SK-N-SH treated with all-trans-retinoic acid at 6 μM for 48 hours (cell line): ENCODE measurements around the gene NPFFR2.

Experiments used
- ATAC-seq: fragments of 200-7000 bp; cut with Tn5 transposase; 3 replicates; pipeline ENCODE4 v1.9.1; 2020; ENCODE audit warnings: mild to moderate bottlenecking, moderate library complexity
- ARNTL ChIP-seq: fragments of 450-650 bp; formaldehyde crosslinking; IDR thresholded peaks from 2 replicates; pipeline ENCODE4 v1.5.0; 2020; ENCODE audit warnings: low read depth, mild to moderate bottlenecking, moderate library complexity, borderline replicate concordance
- BACH2 ChIP-seq: fragments of 250-450 bp; sonication (Bioruptor Pico); IDR thresholded peaks from 2 replicates; pipeline ENCODE4 v1.9.0; 2021; ENCODE audit warnings: mild to moderate bottlenecking, borderline replicate concordance
- CSDC2 ChIP-seq: fragments of 250-450 bp; sonication (Bioruptor Pico); IDR thresholded peaks from 2 replicates; pipeline ENCODE4 v1.5.0; 2020; ENCODE audit warnings: mild to moderate bottlenecking, moderate library complexity
- CSRNP3 ChIP-seq: fragments of 250-450 bp; sonication (Bioruptor Pico); IDR thresholded peaks from 2 replicates; pipeline ENCODE4 v1.5.1; 2021; ENCODE audit warnings: mild to moderate bottlenecking, moderate library complexity
- ESRRG ChIP-seq: fragments of 250-450 bp; sonication (Bioruptor Pico); IDR thresholded peaks from 2 replicates; pipeline ENCODE4 v1.6.1; 2021; ENCODE audit warnings: mild to moderate bottlenecking
- GLIS3 ChIP-seq: fragments of 250-450 bp; sonication (Bioruptor Pico); IDR thresholded peaks from 2 replicates; pipeline ENCODE4 v1.5.0; 2020; ENCODE audit warnings: mild to moderate bottlenecking, moderate library complexity
- OSR1 ChIP-seq: fragments of 250-450 bp; sonication (Bioruptor Pico); IDR thresholded peaks from 2 replicates; pipeline ENCODE4 v1.8.0; 2022; ENCODE audit warnings: moderate library complexity, mild to moderate bottlenecking, inconsistent platforms
- POU6F1 ChIP-seq: fragments of 250-450 bp; sonication (Bioruptor Pico); IDR thresholded peaks from 2 replicates; pipeline ENCODE4 v1.8.0; 2021; ENCODE audit warnings: low read depth, mild to moderate bottlenecking, moderate library complexity, borderline replicate concordance
- PPARA ChIP-seq: fragments of 250-450 bp; sonication (Bioruptor Pico); IDR thresholded peaks from 2 replicates; pipeline ENCODE4 v1.5.0; 2020; ENCODE audit warnings: mild to moderate bottlenecking, borderline replicate concordance
- RARB ChIP-seq: fragments of 250-450 bp; sonication (Bioruptor Pico); IDR thresholded peaks from 2 replicates; pipeline ENCODE4 v1.8.0; 2021; ENCODE audit warnings: mild to moderate bottlenecking, moderate library complexity
- SNAI2 ChIP-seq: fragments of 250-450 bp; sonication (Bioruptor Pico); IDR thresholded peaks from 2 replicates; pipeline ENCODE4 v1.5.0; 2020; ENCODE audit warnings: mild to moderate bottlenecking, moderate library complexity
- TCF4 ChIP-seq: fragments of 250-450 bp; sonication (Bioruptor Pico); IDR thresholded peaks from 2 replicates; pipeline ENCODE4 v1.8.0; 2021; ENCODE audit warnings: mild to moderate bottlenecking, moderate library complexity, borderline replicate concordance
- TOX ChIP-seq: fragments of 250-450 bp; sonication (Bioruptor Pico); IDR thresholded peaks from 2 replicates; pipeline ENCODE4 v1.8.0; 2021; ENCODE audit warnings: mild to moderate bottlenecking, moderate library complexity, borderline replicate concordance
- TSHZ2 ChIP-seq: fragments of 250-450 bp; sonication (Bioruptor Pico); IDR thresholded peaks from 2 replicates; pipeline ENCODE4 v1.5.0; 2020; ENCODE audit warnings: mild to moderate bottlenecking, moderate library complexity
- ZC3H10 ChIP-seq: fragments of 250-450 bp; sonication (Bioruptor Pico); IDR thresholded peaks from 2 replicates; pipeline ENCODE4 v1.5.1; 2021; ENCODE audit warnings: mild to moderate bottlenecking, moderate library complexity
- ZFP3 ChIP-seq: fragments of 250-450 bp; sonication (Bioruptor Pico); IDR thresholded peaks from 2 replicates; pipeline ENCODE4 v1.5.0; 2020; ENCODE audit warnings: mild to moderate bottlenecking, moderate library complexity
- ZFP30 ChIP-seq: fragments of 450-650 bp; formaldehyde crosslinking; IDR thresholded peaks from 2 replicates; pipeline ENCODE4 v1.5.0; 2022; ENCODE audit warnings: mild to moderate bottlenecking, moderate library complexity
- ZNF565 ChIP-seq: fragments of 450-650 bp; formaldehyde crosslinking; conservative IDR thresholded peaks from 2 replicates; pipeline ENCODE4 v1.5.0; 2020; ENCODE audit warnings: low read depth, mild to moderate bottlenecking, moderate library complexity
- ZNF70 ChIP-seq: fragments of 450-650 bp; formaldehyde crosslinking; IDR thresholded peaks from 2 replicates; pipeline ENCODE4 v1.5.0; 2020; ENCODE audit warnings: mild to moderate bottlenecking, moderate library complexity
- ZNF8 ChIP-seq: fragments of 450-650 bp; formaldehyde crosslinking; IDR thresholded peaks from 2 replicates; pipeline ENCODE4 v1.5.0; 2020; ENCODE audit warnings: mild to moderate bottlenecking, moderate library complexity

NPFFR2 gene

GRCh38 chr4:72171761-72172160, 140.0 kb downstream of the NPFFR2 start (continued):
- no peak for TF ChIP-seq BACH2 (CRISPR knock-in tag)

GRCh38 chr4:72179342-72179741, 147.5 kb downstream of the NPFFR2 start:
- TF ChIP-seq ZFP3 (no peak), ZFP30 (CRISPR knock-in tag) (no peak), TCF4 (CRISPR knock-in tag) (no peak), ZNF565 (no peak), RARB (CRISPR knock-in tag) (no peak), GLIS3 (CRISPR knock-in tag) (no peak), TSHZ2 (CRISPR knock-in tag) (no peak), PPARA (CRISPR knock-in tag) (no peak), TOX (CRISPR knock-in tag) (no peak), ZC3H10 (no peak), ARNTL (CRISPR knock-in tag) (no peak), CSDC2 (CRISPR knock-in tag) (no peak), SNAI2 (CRISPR knock-in tag) (no peak), POU6F1 (CRISPR knock-in tag) (no peak), OSR1 (CRISPR knock-in tag) (no peak), CSRNP3 (CRISPR knock-in tag) (no peak), BACH2 (CRISPR knock-in tag) (no peak), ESRRG (CRISPR knock-in tag) (no peak), ZNF8 (CRISPR knock-in tag) (no peak)
- TF ChIP-seq, all 23 proteins: peak for 0
- ATAC-seq = no peak

GRCh38 chr4:72186714-72187113, 154.9 kb downstream of the NPFFR2 start:
- no peak for ATAC-seq
- no peak for TF ChIP-seq ZNF8 (CRISPR knock-in tag)
- no peak for TF ChIP-seq ZNF565
- no peak for TF ChIP-seq TCF4 (CRISPR knock-in tag)
- no peak for TF ChIP-seq ZFP30 (CRISPR knock-in tag)
- no peak for TF ChIP-seq TOX (CRISPR knock-in tag)
- TF ChIP-seq CSRNP3 (CRISPR knock-in tag) = no peak
- TF ChIP-seq POU6F1 (CRISPR knock-in tag) = no peak
- no peak for TF ChIP-seq ZNF70 (CRISPR knock-in tag)
- TF ChIP-seq, all 23 proteins: peak for 0

GRCh38 chr4:72194046-72194445, 162.2 kb downstream of the NPFFR2 start:
- no peak for ATAC-seq
- no peak for TF ChIP-seq ZFP30 (CRISPR knock-in tag)
- TF ChIP-seq ESRRG (CRISPR knock-in tag) = no peak
- TF ChIP-seq ZNF70 (CRISPR knock-in tag) = no peak
- TF ChIP-seq POU6F1 (CRISPR knock-in tag) = no peak
- no peak for TF ChIP-seq ZNF8 (CRISPR knock-in tag)
- TF ChIP-seq RARB (CRISPR knock-in tag) = no peak
- TF ChIP-seq ZC3H10 = no peak
- no peak for TF ChIP-seq ARNTL (CRISPR knock-in tag)
- no peak for TF ChIP-seq ZFP3
- no peak for TF ChIP-seq PPARA (CRISPR knock-in tag)
